MCF 10A (cell line): ENCODE data around the gene PIK3C2B. TPM values are rescaled to one million over a fixed set of nuclear protein-coding genes. Genes with fewer than 3 reads are reported as not detected.

Experiments
- BruUV-seq: library from RNA; stranded (reverse); fragments of 400-500 nt; replicated peaks from 2 replicates; lab custom pipeline; 2021; lab: Mats Ljungman, UMichigan
- CTCF ChIA-PET: fragments of 300-600 bp; sonication (Branson Sonifier 250); formaldehyde crosslinking; extraction: SDS; loops from one replicate; lab custom pipeline; 2021; ENCODE audit warnings: antibody characterized with exemption, inconsistent platforms; lab: Yijun Ruan, JAX
- POLR2A ChIA-PET: fragments of 300-600, 350-650 bp; sonication (Branson Sonifier 250); formaldehyde crosslinking; extraction: SDS; loops from one replicate; lab custom pipeline; 2020; ENCODE audit warnings: antibody characterized with exemption, inconsistent platforms; lab: Yijun Ruan, JAX
- DNase-seq: peaks from one replicate; pipeline ENCODE4 v3.0.0-alpha.2; 2018; ENCODE audit not compliant: unreplicated experiment
- H3K27ac Mint-ChIP-seq: one replicate; pipeline ENCODE4 v1.8.0; 2022; ENCODE audit warnings: mild to moderate bottlenecking, low read depth, mixed read lengths; ENCODE audit not compliant: unreplicated experiment
- H3K27me3 Mint-ChIP-seq: one replicate; pipeline ENCODE4 v1.8.0; 2022; ENCODE audit warnings: mixed read lengths; ENCODE audit not compliant: insufficient read depth, unreplicated experiment
- H3K36me3 Mint-ChIP-seq: one replicate; pipeline ENCODE4 v1.8.0; 2022; ENCODE audit warnings: mild to moderate bottlenecking, moderate library complexity, mixed read lengths; ENCODE audit not compliant: insufficient read depth, unreplicated experiment
- H3K4me1 Mint-ChIP-seq: one replicate; pipeline ENCODE4 v1.8.0; 2022; ENCODE audit warnings: mixed read lengths; ENCODE audit not compliant: insufficient read depth, unreplicated experiment
- H3K4me3 Mint-ChIP-seq: one replicate; pipeline ENCODE4 v1.8.0; 2022; ENCODE audit warnings: mild to moderate bottlenecking, moderate library complexity, mixed read lengths; ENCODE audit not compliant: unreplicated experiment
- H3K9me3 Mint-ChIP-seq: one replicate; pipeline ENCODE4 v1.8.0; 2022; ENCODE audit warnings: mixed read lengths; ENCODE audit not compliant: unreplicated experiment
- CTCF ChIP-seq: fragments of 200-600 bp; IDR thresholded peaks from one replicate; pipeline ENCODE4 v1.8.0; 2022; ENCODE audit warnings: antibody characterized with exemption, mild to moderate bottlenecking; ENCODE audit not compliant: unreplicated experiment
- intact Hi-C: fragments of 100-400 bp; cut with micrococcal nuclease; formaldehyde crosslinking; loops from 2 replicates; pipeline ENCODE4 v1.14.1; 2022
- total RNA-seq: library from RNA; stranded (reverse); gene quantifications from 2 replicates; pipeline ENCODE4 v1.2.3, GENCODE V29; 2022

PIK3C2B gene
- total RNA-seq, 1 experiment from 2014 or later: 3.4 TPM

GRCh38 chr1:204513117-204513716, 18.6 kb upstream of the PIK3C2B start:
- no peak overlapping the region for H3K27ac Mint-ChIP-seq
- H3K36me3 Mint-ChIP-seq: peaks cover 8% of the 10 kb centered on the region
- intact Hi-C loops: no loop called here
- DNase-seq: no peak
- no TSS peak for BruUV-seq
- TF ChIP-seq CTCF: no peak
- ChIA-PET CTCF (interaction anchor here (0.6 to 6.1 kb wide), 7 partner anchors 10 to 577 kb away, joined by 3 to 34 read pairs (median 3); no protein-coding TSS in a partner anchor), POLR2A (interaction anchor here (0.6 to 1.9 kb wide), 5 partner anchors 8 to 653 kb away, joined by 3 to 6 read pairs (median 3); no protein-coding TSS in a partner anchor)
- no peaks in the 10 kb centered on the region for H3K4me1 Mint-ChIP-seq
- no peaks in the 10 kb centered on the region for H3K27me3 Mint-ChIP-seq
- H3K9me3 Mint-ChIP-seq: no peaks in the 10 kb centered on the region
- no peak overlapping the region for H3K4me3 Mint-ChIP-seq

GRCh38 chr1:204511366-204511765, 16.8 kb upstream of the PIK3C2B start:
- intact Hi-C loops: no loop called here
- DNase-seq: no peak
- no TSS peak for BruUV-seq
- Mint-ChIP-seq H3K4me1 (peaks cover 18% of the 10 kb centered on the region), H3K4me3 (no peak overlapping the region), H3K36me3 (peaks cover 16% of the 10 kb centered on the region), H3K27ac (no peak overlapping the region), H3K9me3 (no peaks in the 10 kb centered on the region), H3K27me3 (no peaks in the 10 kb centered on the region)
- TF ChIP-seq CTCF: no peak
- POLR2A ChIA-PET: no interaction called here
- CTCF ChIA-PET: no interaction called here

- intact Hi-C loops: no loop called here
- BruUV-seq: no TSS peak
These were observed 14.6 kb upstream of the PIK3C2B start for GRCh38 chr1:204509186-204509635.

More at GRCh38 chr1:204509186-204509635, 14.6 kb upstream of the PIK3C2B start:
- Mint-ChIP-seq H3K27ac (peak overlapping the region; percentile 31), H3K9me3 (no peaks in the 10 kb centered on the region), H3K4me1 (peaks cover 24% of the 10 kb centered on the region), H3K36me3 (peaks cover 23% of the 10 kb centered on the region), H3K4me3 (no peak overlapping the region), H3K27me3 (no peaks in the 10 kb centered on the region)
- POLR2A ChIA-PET: interaction anchor here (0.7 to 5.9 kb wide), 8 partner anchors 8 to 246 kb away, joined by 3 to 232 read pairs (median 60); partner anchors contain the start of genes MDM4 and PIK3C2B
- peak; percentile 71 for DNase-seq
- TF ChIP-seq CTCF: no peak
- CTCF ChIA-PET: interaction anchor here (0.6 to 20.9 kb wide), 9 partner anchors 14 to 313 kb away, joined by 3 to 1125 read pairs (median 3); no protein-coding TSS in a partner anchor
